T-helper 2 cell treated with Interferon-gamma antibody and Interleukin-4, amounts not matched to agents 5 μg/mL and 100 μg/mL, for 36 hours (primary cell): ENCODE data around the gene FAM171A1.

ENCODE experiments used
- DNase-seq: peaks from one replicate; pipeline ENCODE4 v3.0.0; 2021; ENCODE audit warnings: low spot score
- H3K27ac Mint-ChIP-seq: one replicate; pipeline ENCODE4 v1.8.0; 2021; ENCODE audit warnings: mild to moderate bottlenecking, mixed read lengths
- H3K27me3 Mint-ChIP-seq: one replicate; pipeline ENCODE4 v1.8.0; 2021; ENCODE audit warnings: low read depth, mixed read lengths
- H3K36me3 Mint-ChIP-seq: one replicate; pipeline ENCODE4 v1.8.0; 2021; ENCODE audit warnings: low read depth, mixed read lengths
- H3K4me1 Mint-ChIP-seq: one replicate; pipeline ENCODE4 v1.8.0; 2021; ENCODE audit warnings: low read depth, mixed read lengths
- H3K4me3 Mint-ChIP-seq: one replicate; pipeline ENCODE4 v1.8.0; 2022; ENCODE audit warnings: mild to moderate bottlenecking, moderate library complexity, mixed read lengths
- H3K9me3 Mint-ChIP-seq: one replicate; pipeline ENCODE4 v1.8.0; 2021; ENCODE audit warnings: mixed read lengths

Gene FAM171A1

GRCh38 chr10:15238555-15239335 is 132.3 kb downstream of the FAM171A1 start:
- DNase-seq = no peak
- Mint-ChIP-seq H3K36me3 (no peaks in the 10 kb centered on the region), H3K4me1 (peaks cover 5% of the 10 kb centered on the region), H3K27me3 (no peaks in the 10 kb centered on the region), H3K4me3 (no peak overlapping the region), H3K9me3 (no peaks in the 10 kb centered on the region), H3K27ac (no peak overlapping the region)

DNA sequence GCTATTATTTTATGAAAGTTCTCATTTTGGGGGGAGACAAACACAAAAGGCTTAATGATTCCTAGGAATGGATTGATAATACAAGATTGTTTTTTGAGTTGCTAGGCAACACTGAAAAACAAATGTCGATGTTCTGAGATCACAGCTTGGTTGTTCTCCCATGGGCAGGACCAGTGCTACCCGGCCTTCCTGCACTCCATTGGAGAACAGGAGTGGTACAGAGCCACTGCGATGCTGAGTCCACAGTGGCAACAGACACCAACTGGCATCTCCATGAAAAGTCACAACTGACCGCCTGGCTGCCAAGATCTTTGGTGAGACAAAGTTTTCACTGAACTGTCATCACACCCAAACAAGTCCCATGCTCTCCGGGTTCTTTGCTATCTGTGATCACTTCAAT is 133.7 kb downstream of the FAM171A1 start:
- Mint-ChIP-seq H3K36me3 (no peaks in the 10 kb centered on the region), H3K27ac (no peak overlapping the region), H3K27me3 (no peaks in the 10 kb centered on the region), H3K4me3 (no peak overlapping the region), H3K9me3 (no peaks in the 10 kb centered on the region), H3K4me1 (peaks cover 5% of the 10 kb centered on the region)
- DNase-seq = no peak

- H3K9me3 Mint-ChIP-seq = no peaks in the 10 kb centered on the region
- no peaks in the 10 kb centered on the region for H3K36me3 Mint-ChIP-seq
- DNase-seq = no peak
- peaks cover 5% of the 10 kb centered on the region for H3K4me1 Mint-ChIP-seq
- no peak overlapping the region for H3K27ac Mint-ChIP-seq
- no peaks in the 10 kb centered on the region for H3K27me3 Mint-ChIP-seq
- H3K4me3 Mint-ChIP-seq = no peak overlapping the region
Measured at GRCh38 chr10:15236340-15236739, 134.7 kb downstream of the FAM171A1 start.

DNA sequence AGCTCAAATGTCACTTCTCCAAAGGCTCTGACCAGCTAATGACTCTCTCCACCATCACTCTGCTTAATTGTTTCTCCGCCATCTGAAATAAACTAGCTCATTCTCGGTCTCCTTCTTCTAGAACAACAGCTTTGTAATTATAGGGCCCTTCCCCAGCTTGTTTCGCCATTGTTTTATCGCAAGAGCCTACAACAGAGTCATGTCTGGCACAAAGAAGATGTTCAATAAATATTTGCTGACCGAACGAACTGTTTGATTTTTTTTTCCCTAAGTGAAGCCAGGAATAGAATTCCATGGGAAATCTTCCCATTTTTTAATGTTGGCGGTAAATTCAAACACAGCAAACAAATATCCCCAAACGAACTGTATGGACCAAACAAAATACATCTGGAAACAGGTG is 138.8 kb downstream of the FAM171A1 start:
- H3K4me1 Mint-ChIP-seq = peaks cover 1% of the 10 kb centered on the region
- H3K4me3 Mint-ChIP-seq = no peak overlapping the region
- no peak overlapping the region for H3K27ac Mint-ChIP-seq
- no peaks in the 10 kb centered on the region for H3K36me3 Mint-ChIP-seq
- DNase-seq = no peak
- H3K27me3 Mint-ChIP-seq = no peaks in the 10 kb centered on the region
- no peaks in the 10 kb centered on the region for H3K9me3 Mint-ChIP-seq

DNA sequence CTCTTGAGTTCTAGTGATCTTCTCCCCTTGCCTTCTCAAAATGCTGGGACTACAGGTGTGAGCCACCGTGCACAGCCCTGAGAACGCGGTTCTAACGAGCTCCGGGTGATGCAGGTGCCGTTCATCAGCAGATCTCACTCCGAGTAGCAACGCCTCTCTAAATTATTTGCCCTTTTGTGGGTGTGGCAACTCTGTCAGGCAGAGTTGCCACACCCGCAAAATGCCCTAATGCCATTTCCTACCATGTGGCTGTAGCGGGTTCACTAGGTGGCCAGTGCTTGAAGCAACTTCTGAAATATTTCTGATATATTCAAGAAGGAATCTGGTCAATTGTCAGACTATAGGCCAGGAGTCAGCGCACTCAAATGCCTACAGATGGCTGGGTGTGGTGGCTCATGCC is 139.7 kb downstream of the FAM171A1 start:
- H3K36me3 Mint-ChIP-seq = no peaks in the 10 kb centered on the region
- no peak overlapping the region for H3K27ac Mint-ChIP-seq
- DNase-seq = no peak
- H3K4me1 Mint-ChIP-seq = no peaks in the 10 kb centered on the region
- H3K27me3 Mint-ChIP-seq = no peaks in the 10 kb centered on the region
- H3K9me3 Mint-ChIP-seq = no peaks in the 10 kb centered on the region
- no peak overlapping the region for H3K4me3 Mint-ChIP-seq

- DNase-seq = no peak
- no peak overlapping the region for H3K27ac Mint-ChIP-seq
- H3K4me1 Mint-ChIP-seq = no peaks in the 10 kb centered on the region
- no peak overlapping the region for H3K4me3 Mint-ChIP-seq
- H3K27me3 Mint-ChIP-seq = no peaks in the 10 kb centered on the region
- H3K36me3 Mint-ChIP-seq = no peaks in the 10 kb centered on the region
- H3K9me3 Mint-ChIP-seq = no peaks in the 10 kb centered on the region
Measured at GRCh38 chr10:15230257-15230656, 140.8 kb downstream of the FAM171A1 start.

DNA sequence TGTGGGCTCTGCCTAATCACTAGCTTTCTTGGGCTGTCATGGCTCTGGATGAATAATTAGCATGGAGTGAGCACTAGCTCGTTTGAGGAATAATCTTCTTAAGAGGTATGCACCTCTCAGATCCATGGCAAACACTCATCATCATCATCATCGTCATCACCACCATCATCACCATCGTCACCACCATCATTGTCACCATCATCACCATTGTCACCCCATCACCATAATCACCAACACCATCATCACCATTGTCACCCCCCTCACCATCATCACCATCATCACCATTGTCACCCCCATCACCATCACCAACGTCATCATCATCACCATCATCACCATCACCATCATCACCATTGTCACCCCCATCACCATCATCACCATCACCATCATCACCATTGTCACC is 141.8 kb downstream of the FAM171A1 start:
- DNase-seq = no peak
- Mint-ChIP-seq H3K27ac (no peak overlapping the region), H3K4me3 (no peak overlapping the region), H3K36me3 (peaks cover 6% of the 10 kb centered on the region), H3K9me3 (peaks cover 9% of the 10 kb centered on the region), H3K27me3 (no peaks in the 10 kb centered on the region), H3K4me1 (no peaks in the 10 kb centered on the region)

- H3K27me3 Mint-ChIP-seq = no peaks in the 10 kb centered on the region
- no peaks in the 10 kb centered on the region for H3K4me1 Mint-ChIP-seq
- H3K9me3 Mint-ChIP-seq = peaks cover 14% of the 10 kb centered on the region
- no peak overlapping the region for H3K4me3 Mint-ChIP-seq
- peaks cover 8% of the 10 kb centered on the region for H3K36me3 Mint-ChIP-seq
- DNase-seq = no peak
- no peak overlapping the region for H3K27ac Mint-ChIP-seq
Measured at GRCh38 chr10:15228426-15228825, 142.7 kb downstream of the FAM171A1 start.

- Mint-ChIP-seq H3K36me3 (peaks cover 8% of the 10 kb centered on the region), H3K27me3 (no peaks in the 10 kb centered on the region), H3K4me3 (no peak overlapping the region), H3K27ac (no peak overlapping the region), H3K4me1 (no peaks in the 10 kb centered on the region), H3K9me3 (peaks cover 14% of the 10 kb centered on the region)
- DNase-seq = no peak
Measured at GRCh38 chr10:15227611-15228372, 143.3 kb downstream of the FAM171A1 start.

GRCh38 chr10:15225511-15225910 is 145.6 kb downstream of the FAM171A1 start:
- Mint-ChIP-seq H3K27ac (no peak overlapping the region), H3K9me3 (peaks cover 14% of the 10 kb centered on the region), H3K27me3 (no peaks in the 10 kb centered on the region), H3K36me3 (peaks cover 8% of the 10 kb centered on the region), H3K4me3 (no peak overlapping the region), H3K4me1 (no peaks in the 10 kb centered on the region)
- DNase-seq = no peak

DNA sequence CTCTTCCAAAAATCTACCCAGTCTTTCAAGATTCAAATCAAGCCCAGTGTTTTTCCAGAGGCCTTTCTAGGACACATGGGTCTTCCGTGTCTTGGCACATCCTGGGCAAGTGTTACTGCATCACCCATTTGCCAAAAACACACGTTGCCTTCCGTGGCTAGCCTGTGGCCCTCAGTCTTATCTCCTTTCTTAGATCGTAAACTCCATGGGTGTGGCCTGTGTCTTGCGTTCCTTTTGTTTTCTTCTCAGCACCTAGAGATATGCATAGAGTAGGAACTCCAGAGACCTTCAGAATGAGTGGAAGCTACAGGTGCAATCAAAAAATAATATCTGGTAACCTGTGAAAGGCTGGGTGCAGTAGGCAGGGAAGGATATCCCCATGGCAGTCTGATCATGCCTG is 146.1 kb downstream of the FAM171A1 start:
- Mint-ChIP-seq H3K27me3 (no peaks in the 10 kb centered on the region), H3K4me1 (no peaks in the 10 kb centered on the region), H3K27ac (no peak overlapping the region), H3K36me3 (peaks cover 8% of the 10 kb centered on the region), H3K4me3 (no peak overlapping the region), H3K9me3 (peaks cover 14% of the 10 kb centered on the region)
- no peak for DNase-seq

- Mint-ChIP-seq H3K4me3 (no peak overlapping the region), H3K36me3 (peaks cover 8% of the 10 kb centered on the region), H3K27me3 (no peaks in the 10 kb centered on the region), H3K4me1 (no peaks in the 10 kb centered on the region), H3K27ac (no peak overlapping the region), H3K9me3 (peaks cover 14% of the 10 kb centered on the region)
- no peak for DNase-seq
Measured at GRCh38 chr10:15223174-15223573, 147.9 kb downstream of the FAM171A1 start.

GRCh38 chr10:15222511-15222910 is 148.6 kb downstream of the FAM171A1 start:
- Mint-ChIP-seq H3K4me1 (no peaks in the 10 kb centered on the region), H3K27me3 (no peaks in the 10 kb centered on the region), H3K36me3 (peaks cover 8% of the 10 kb centered on the region), H3K27ac (no peak overlapping the region), H3K4me3 (no peak overlapping the region), H3K9me3 (peaks cover 14% of the 10 kb centered on the region)
- DNase-seq = no peak

DNA sequence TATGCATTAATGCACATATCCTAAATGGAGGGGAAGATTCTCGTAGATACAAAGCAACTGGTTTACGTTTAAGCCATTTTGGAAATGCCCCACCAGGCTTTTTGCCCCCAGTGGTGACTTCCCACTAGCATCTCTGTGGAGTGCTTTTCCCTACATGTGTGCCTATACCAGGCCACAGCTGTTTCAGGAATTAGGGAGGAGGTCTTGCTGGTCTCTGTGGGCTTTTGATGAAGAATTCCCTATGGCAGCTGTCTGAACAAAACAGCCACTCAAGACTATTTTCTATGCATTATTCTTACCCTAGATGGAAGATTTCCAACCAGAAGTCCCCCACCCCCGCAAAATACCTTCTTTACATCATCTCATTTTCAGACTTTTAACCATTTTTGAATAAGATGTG is 150.6 kb downstream of the FAM171A1 start:
- Mint-ChIP-seq H3K27ac (no peak overlapping the region), H3K4me3 (no peak overlapping the region), H3K4me1 (no peaks in the 10 kb centered on the region), H3K9me3 (peaks cover 14% of the 10 kb centered on the region), H3K36me3 (peaks cover 8% of the 10 kb centered on the region), H3K27me3 (no peaks in the 10 kb centered on the region)
- DNase-seq = no peak
